IPS DF 6.9 (cell line): ENCODE results near the gene MEG3.

Source experiments
- DNase-seq: peaks from one replicate; pipeline ENCODE4 v3.0.0-alpha.2; 2013; ENCODE audit warnings: low read depth, low spot score
- H3K27ac ChIP-seq: one replicate; pipeline ENCODE4 v1.5.1; 2013; ENCODE audit warnings: low read length, control low read depth
- H3K27me3 ChIP-seq: 2 replicates; pipeline ENCODE4 v1.6.1; 2013; ENCODE audit warnings: mild to moderate bottlenecking, low read length; ENCODE audit not compliant: control insufficient read depth, insufficient read depth
- H3K36me3 ChIP-seq: 2 replicates; pipeline ENCODE4 v1.6.1; 2013; ENCODE audit warnings: low read length; ENCODE audit not compliant: control insufficient read depth, insufficient read depth
- H3K4me1 ChIP-seq: 2 replicates; pipeline ENCODE4 v1.6.1; 2013; ENCODE audit warnings: low read length; ENCODE audit not compliant: control insufficient read depth, insufficient read depth
- H3K4me3 ChIP-seq: 2 replicates; pipeline ENCODE4 v1.5.1; 2013; ENCODE audit warnings: mild to moderate bottlenecking, low read length
- H3K9me3 ChIP-seq: 2 replicates; pipeline ENCODE4 v1.6.1; 2013; ENCODE audit warnings: low read length, inconsistent platforms; ENCODE audit not compliant: control insufficient read depth, insufficient read depth
- WGBS: extraction: QIAGEN DNeasy Blood & Tissue Kit; methylation state at CpG from one replicate; pipeline ENCODE4 v1.1.7; 2013; ENCODE audit warnings: mixed read lengths, missing lambda C conversion rate; ENCODE audit not compliant: insufficient read length, insufficient coverage; 5-methylcytosine and 5-hydroxymethylcytosine counted together

MEG3 gene

DNA sequence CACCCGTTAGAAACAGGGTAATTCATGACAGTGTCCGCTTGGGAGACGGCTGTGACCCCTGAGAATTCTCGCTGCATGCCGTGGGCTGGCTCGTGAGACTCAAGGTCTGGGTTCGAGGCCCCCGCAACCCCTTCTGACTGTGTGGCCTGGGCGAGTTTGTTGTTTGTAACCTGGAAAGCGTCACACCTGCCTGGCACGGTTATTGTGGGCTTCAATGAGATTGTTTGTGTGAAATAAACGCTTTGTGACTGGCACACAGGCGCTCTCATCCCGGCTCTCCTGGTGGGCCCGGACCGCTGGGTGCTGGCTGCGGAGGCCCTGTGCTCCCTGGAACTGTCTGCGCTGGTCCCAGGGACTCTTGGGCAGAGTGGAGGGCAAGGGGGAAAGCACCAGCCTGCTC lies 33.9 kb downstream of the MEG3 start:
- no peak for DNase-seq
- no peak overlapping the region for H3K4me3 ChIP-seq
- H3K9me3 ChIP-seq = no peaks in the 10 kb centered on the region
- H3K27me3 ChIP-seq = no peaks in the 10 kb centered on the region
- no peaks in the 10 kb centered on the region for H3K36me3 ChIP-seq
- WGBS = no CpG with 5 or more reads among the region's 18 CpGs
- H3K4me1 ChIP-seq = no peaks in the 10 kb centered on the region
- no peak overlapping the region for H3K27ac ChIP-seq

DNA sequence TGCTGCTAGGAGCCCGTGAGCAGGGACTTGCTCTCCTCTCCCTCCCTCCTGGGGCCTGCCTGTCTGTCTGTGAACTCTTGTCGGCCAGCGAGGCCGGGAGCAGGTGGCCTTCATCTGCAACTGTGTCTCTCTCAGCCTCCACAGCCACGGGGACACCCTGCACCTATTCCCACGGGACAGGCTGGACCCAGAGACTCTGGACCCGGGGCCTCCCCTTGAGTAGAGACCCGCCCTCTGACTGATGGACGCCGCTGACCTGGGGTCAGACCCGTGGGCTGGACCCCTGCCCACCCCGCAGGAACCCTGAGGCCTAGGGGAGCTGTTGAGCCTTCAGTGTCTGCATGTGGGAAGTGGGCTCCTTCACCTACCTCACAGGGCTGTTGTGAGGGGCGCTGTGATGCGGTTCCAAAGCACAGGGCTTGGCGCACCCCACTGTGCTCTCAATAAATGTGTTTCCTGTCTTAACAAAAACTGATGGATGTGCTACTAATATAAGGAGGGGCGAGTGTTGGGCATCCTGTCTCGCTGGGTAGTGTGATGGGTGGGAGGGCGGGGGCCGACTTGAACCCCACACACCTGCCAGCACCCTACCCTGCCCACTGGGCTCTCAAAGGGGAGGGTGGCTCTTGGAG lies 34.8 kb downstream of the MEG3 start:
- no peak overlapping the region for H3K4me3 ChIP-seq
- no CpG with 5 or more reads among the region's 19 CpGs for WGBS

DNA sequence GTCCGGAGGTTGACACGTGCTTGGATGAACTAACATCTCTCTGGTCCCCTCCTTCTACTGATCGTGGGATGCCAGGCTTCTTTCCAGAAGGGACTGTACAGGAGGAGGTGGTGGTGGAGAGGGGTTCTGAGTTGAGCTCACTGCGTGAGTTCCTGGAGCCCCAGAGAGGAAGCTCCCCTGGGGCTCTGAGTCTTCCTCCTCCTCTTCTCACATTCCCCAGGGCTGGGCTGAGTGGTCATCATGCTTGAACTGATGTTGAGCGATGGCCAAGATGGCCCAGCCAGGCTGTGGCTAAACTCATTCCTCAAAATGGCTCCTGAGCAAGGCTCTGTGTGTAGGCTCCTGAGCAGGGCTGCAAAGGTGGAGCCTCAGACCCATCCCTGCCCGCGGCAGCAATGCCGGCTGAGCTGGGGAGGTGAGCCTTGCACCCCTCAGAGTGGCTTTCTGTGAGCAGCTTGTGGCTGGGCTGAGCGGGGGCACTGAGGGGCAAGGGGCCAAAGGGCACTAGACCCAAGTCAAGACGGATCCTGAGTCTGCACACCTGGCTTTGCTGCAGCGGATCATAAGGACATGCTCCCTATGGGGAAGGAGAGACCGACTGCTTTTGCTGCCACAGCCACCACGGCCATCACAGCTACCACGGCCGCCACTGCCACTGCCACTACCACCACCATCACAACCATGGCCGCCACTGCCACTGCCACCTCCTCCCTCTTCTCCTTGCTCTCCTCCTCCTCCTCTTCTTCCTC lies 35.4 kb downstream of the MEG3 start:
- no CpG with 5 or more reads among the region's 16 CpGs for WGBS
- no peak overlapping the region for H3K4me3 ChIP-seq
- H3K27me3 ChIP-seq = no peaks in the 10 kb centered on the region
- H3K9me3 ChIP-seq = no peaks in the 10 kb centered on the region
- H3K27ac ChIP-seq = no peak overlapping the region
- DNase-seq = no peak
- no peaks in the 10 kb centered on the region for H3K36me3 ChIP-seq
- H3K4me1 ChIP-seq = no peaks in the 10 kb centered on the region

More for the DNA sequence above, 34.8 kb downstream of the MEG3 start:
- DNase-seq = no peak
- Histone ChIP-seq H3K27me3 (no peaks in the 10 kb centered on the region), H3K27ac (no peak overlapping the region), H3K9me3 (no peaks in the 10 kb centered on the region), H3K4me1 (no peaks in the 10 kb centered on the region), H3K36me3 (no peaks in the 10 kb centered on the region)

DNA sequence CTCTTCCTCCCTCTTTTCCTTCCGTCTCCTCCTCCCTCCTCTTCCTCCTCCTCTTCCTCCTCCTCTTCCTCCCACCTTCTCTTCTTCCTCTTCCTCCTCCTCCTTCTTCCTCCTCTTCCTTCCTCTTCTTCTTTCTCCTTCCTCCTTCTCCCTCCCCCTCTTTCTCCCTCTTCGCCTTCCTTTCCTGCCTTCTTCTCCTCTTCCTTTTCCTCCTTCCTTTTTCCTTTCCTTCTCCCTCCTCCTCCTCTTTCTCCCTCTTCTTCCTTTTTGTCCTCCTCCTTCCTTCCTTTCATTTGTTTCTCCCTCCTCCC lies 36.0 kb downstream of the MEG3 start:
- DNase-seq = no peak
- Histone ChIP-seq H3K4me3 (no peak overlapping the region), H3K4me1 (no peaks in the 10 kb centered on the region), H3K27me3 (no peaks in the 10 kb centered on the region), H3K27ac (no peak overlapping the region), H3K9me3 (no peaks in the 10 kb centered on the region), H3K36me3 (no peaks in the 10 kb centered on the region)
- WGBS = no CpG with 5 or more reads among the region's 2 CpGs

DNA sequence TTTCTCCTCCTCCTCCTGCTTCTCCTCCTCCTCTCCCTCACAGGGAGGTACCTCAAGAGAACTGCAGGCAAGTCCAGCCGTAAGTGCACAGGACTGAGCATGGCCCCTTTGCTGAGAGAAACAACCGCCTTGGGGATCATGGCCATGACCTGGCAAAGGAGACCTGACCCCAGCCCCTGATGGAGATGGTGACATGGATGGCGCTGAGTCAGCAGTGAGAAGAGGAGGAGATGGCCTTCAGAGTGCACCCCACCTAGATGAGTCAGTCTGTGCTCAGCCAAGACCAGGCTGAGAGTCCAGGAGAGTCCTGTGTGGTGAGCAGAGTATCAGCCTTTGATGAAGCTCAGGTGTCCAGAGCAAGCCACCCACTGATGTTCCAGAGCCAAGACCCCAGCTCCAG lies 36.4 kb downstream of the MEG3 start:
- no peak for DNase-seq
- no CpG with 5 or more reads among the region's 3 CpGs for WGBS

DNA sequence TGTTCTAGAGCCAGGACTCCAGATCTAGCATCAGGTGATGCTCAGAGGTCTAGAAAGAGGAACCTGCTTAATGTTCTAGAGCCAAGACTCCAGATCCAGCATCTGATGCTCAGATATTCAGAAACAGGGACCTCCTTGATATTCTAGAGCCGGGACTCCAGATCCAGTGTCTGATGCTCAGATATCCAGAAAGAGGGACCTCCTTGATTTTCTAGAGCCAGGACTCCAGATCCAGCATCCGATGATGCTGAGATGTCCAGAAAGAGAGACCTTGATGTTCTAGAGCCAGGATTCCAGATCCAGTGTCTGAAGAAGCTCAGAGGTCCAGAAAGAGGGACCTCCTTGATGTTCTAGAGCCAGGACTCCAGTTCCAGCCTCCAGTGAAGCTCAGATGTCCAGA lies 36.9 kb downstream of the MEG3 start:
- no CpG with 5 or more reads among the region's 2 CpGs for WGBS

More for the DNA sequence above, 36.4 kb downstream of the MEG3 start:
- H3K27me3 ChIP-seq = no peaks in the 10 kb centered on the region
- H3K27ac ChIP-seq = no peak overlapping the region
- no peaks in the 10 kb centered on the region for H3K36me3 ChIP-seq
- H3K4me3 ChIP-seq = no peak overlapping the region
- H3K9me3 ChIP-seq = no peaks in the 10 kb centered on the region
- no peaks in the 10 kb centered on the region for H3K4me1 ChIP-seq

DNA sequence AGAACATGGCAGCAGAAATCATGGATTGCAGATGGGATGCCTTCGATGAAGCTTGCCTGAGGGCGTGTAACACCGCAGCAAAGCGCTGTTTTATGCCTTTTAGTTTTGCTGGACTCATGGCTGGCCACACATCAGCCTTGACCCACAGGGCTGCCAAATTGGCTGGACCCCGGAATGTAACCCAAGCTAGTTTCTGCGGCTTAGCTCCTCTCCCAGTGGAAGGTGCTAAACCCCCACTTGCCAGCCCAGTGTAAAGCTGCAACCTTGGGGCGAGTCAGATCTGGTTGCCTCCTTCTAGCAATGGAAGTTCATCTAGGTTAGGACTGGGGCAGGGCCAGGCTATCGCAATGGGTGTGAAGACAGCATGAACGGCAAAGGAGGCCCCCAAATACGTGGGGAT lies 38.3 kb downstream of the MEG3 start:
- H3K27ac ChIP-seq = no peak overlapping the region
- no CpG with 5 or more reads among the region's 10 CpGs for WGBS
- no peaks in the 10 kb centered on the region for H3K4me1 ChIP-seq
- H3K27me3 ChIP-seq = no peaks in the 10 kb centered on the region
- no peak overlapping the region for H3K4me3 ChIP-seq
- no peak for DNase-seq
- no peaks in the 10 kb centered on the region for H3K9me3 ChIP-seq
- no peaks in the 10 kb centered on the region for H3K36me3 ChIP-seq

More for the DNA sequence above, 36.9 kb downstream of the MEG3 start:
- H3K9me3 ChIP-seq = no peaks in the 10 kb centered on the region
- H3K4me3 ChIP-seq = no peak overlapping the region
- DNase-seq = no peak
- H3K4me1 ChIP-seq = no peaks in the 10 kb centered on the region
- no peaks in the 10 kb centered on the region for H3K36me3 ChIP-seq
- no peaks in the 10 kb centered on the region for H3K27me3 ChIP-seq
- H3K27ac ChIP-seq = no peak overlapping the region

DNA sequence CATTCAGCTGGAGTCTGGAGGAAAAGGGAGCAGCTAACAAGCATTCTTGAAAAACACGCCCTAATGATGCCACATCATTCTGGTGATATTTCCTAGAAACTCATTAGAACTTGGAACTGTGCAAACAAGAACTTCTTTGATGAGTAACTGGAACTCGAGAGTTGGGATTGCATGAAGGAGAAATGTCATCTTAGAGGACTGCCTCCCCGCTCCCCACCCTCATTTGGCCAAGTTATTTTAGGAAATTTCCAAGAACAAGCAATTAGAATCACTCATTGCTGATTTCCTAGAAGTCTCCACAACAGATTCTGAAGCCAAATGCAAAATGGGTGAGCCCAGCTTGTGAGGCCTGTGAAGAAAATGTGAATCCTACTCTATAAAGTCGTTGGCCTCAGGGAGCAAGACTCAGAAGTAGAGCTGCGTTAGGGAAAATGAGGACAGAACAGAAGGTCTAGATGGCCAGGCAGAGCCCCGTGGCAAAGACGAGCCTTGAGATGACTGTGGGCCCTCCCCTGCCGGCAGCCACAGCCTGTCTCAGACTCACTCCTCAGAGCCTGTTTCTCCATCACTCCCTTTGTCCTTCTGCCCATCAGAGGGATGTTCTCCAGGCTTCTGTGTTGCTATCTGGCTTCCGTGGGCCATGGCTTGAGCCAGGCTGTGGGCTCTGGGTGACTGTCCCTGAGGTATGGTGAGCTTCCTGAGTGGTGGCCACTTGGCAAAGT lies 39.2 kb downstream of the MEG3 start:
- no CpG with 5 or more reads among the region's 9 CpGs for WGBS
- Histone ChIP-seq H3K27ac (no peak overlapping the region), H3K4me3 (no peak overlapping the region), H3K9me3 (no peaks in the 10 kb centered on the region), H3K27me3 (no peaks in the 10 kb centered on the region), H3K4me1 (no peaks in the 10 kb centered on the region), H3K36me3 (no peaks in the 10 kb centered on the region)
- no peak for DNase-seq

DNA sequence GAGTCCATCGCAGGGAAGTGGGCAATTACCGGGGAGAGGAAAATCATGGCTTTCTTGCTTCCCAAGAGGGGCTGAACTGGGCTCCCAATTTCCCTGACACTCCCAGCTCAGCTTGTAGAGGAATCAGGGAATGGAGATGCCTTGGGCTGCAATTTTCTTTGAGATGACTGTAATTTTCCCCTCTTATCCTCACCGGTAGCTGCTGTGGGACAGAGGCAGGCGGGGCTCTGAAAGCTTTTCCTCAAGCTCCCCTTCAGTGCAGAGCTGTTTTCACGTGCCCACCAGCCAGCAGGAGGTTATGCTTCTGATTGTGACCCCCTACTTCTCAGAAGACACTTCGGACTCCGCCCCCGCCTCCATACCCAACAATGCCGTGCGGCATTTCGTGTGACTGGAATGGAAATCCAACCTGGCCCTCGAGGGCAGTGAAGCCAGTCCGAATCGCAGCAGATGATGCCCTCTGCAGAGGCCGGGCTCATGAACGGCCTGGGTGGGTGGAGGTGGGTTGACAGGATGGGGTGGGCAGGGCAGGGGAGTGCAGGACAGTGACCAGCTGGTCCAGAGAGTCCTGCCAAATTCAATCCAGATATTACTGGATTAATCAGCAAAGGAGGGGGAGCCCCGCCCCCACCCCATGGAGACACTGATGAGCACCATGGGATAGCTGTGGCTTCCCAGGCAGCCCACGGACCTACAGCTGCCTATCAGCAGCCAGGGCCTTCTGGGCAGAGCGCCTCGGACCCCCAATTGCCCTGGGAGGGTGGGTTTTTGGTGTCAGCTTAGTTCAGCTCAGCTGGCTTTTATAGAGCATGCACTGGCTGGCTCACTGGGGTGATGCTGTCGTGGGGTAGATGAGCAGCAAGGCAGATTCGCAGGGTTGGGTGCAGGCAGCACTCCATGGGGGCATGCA lies 40.0 kb downstream of the MEG3 start:
- no peak for DNase-seq
- H3K4me3 ChIP-seq = no peak overlapping the region
- WGBS = no CpG with 5 or more reads among the region's 22 CpGs

More for the DNA sequence above, 40.0 kb downstream of the MEG3 start:
- H3K27ac ChIP-seq = no peak overlapping the region
- no peaks in the 10 kb centered on the region for H3K36me3 ChIP-seq
- H3K4me1 ChIP-seq = no peaks in the 10 kb centered on the region
- no peaks in the 10 kb centered on the region for H3K27me3 ChIP-seq
- no peaks in the 10 kb centered on the region for H3K9me3 ChIP-seq
